Type B pancreatic cell (in vitro differentiated cells): ENCODE measurements around the gene MYOF. TPM values are rescaled to one million over a fixed set of nuclear protein-coding genes. Genes with fewer than 3 reads are reported as not detected.

Experiments used
- DNase-seq: peaks from one replicate; pipeline ENCODE4 v3.0.0; 2021; ENCODE audit warnings: mixed read lengths; ENCODE audit not compliant: unreplicated experiment; ENCODE audit errors: extremely low spot score
- H3K27ac Mint-ChIP-seq: 2 replicates; pipeline ENCODE4 v1.8.0; 2021; ENCODE audit warnings: mild to moderate bottlenecking, mixed read lengths
- H3K27me3 Mint-ChIP-seq: 2 replicates; pipeline ENCODE4 v1.8.0; 2021; ENCODE audit warnings: mixed read lengths
- H3K36me3 Mint-ChIP-seq: 2 replicates; pipeline ENCODE4 v1.8.0; 2021; ENCODE audit warnings: mixed read lengths
- H3K4me1 Mint-ChIP-seq: one replicate; pipeline ENCODE4 v1.8.0; 2021; ENCODE audit warnings: mixed read lengths; ENCODE audit not compliant: unreplicated experiment
- H3K4me3 Mint-ChIP-seq: 2 replicates; pipeline ENCODE4 v1.8.0; 2021; ENCODE audit warnings: mild to moderate bottlenecking, mixed read lengths
- H3K9me3 Mint-ChIP-seq: 2 replicates; pipeline ENCODE4 v1.8.0; 2021; ENCODE audit warnings: mixed read lengths
- CTCF ChIP-seq: fragments of 200-600 bp; sonication (generic); conservative IDR thresholded peaks from 2 replicates; pipeline ENCODE4 v1.5.0; 2021; ENCODE audit warnings: antibody characterized with exemption, mild to moderate bottlenecking
- total RNA-seq: library from RNA; stranded (reverse); gene quantifications from 2 replicates; pipeline ENCODE4 v1.2.1, GENCODE V29; 2021; ENCODE audit warnings: low replicate concordance

The MYOF gene
- total RNA-seq, 1 donor from 2014 or later = 49.4 TPM

GRCh38 chr10:93406364-93407145, 75.6 kb downstream of the MYOF start:
- Mint-ChIP-seq H3K27ac (no peak overlapping the region), H3K4me3 (no peak overlapping the region)

GRCh38 chr10:93404048-93404354, 78.1 kb downstream of the MYOF start:
- TF ChIP-seq CTCF = no peak
- DNase-seq = no peak
- Mint-ChIP-seq H3K36me3 (peaks cover 32% of the 10 kb centered on the region), H3K4me3 (no peak overlapping the region), H3K4me1 (peaks cover 28% of the 10 kb centered on the region), H3K27ac (no peak overlapping the region), H3K9me3 (no peaks in the 10 kb centered on the region), H3K27me3 (no peaks in the 10 kb centered on the region)

More at GRCh38 chr10:93406364-93407145, 75.6 kb downstream of the MYOF start:
- Mint-ChIP-seq H3K27me3 (no peaks in the 10 kb centered on the region), H3K36me3 (peaks cover 35% of the 10 kb centered on the region), H3K9me3 (no peaks in the 10 kb centered on the region), H3K4me1 (peaks cover 19% of the 10 kb centered on the region)
- DNase-seq = no peak
- TF ChIP-seq CTCF = no peak

- H3K27ac Mint-ChIP-seq = no peak overlapping the region
- peaks cover 28% of the 10 kb centered on the region for H3K36me3 Mint-ChIP-seq
- H3K4me1 Mint-ChIP-seq = peaks cover 29% of the 10 kb centered on the region
- no peak for TF ChIP-seq CTCF
- H3K4me3 Mint-ChIP-seq = no peak overlapping the region
- DNase-seq = no peak
- no peaks in the 10 kb centered on the region for H3K9me3 Mint-ChIP-seq
- H3K27me3 Mint-ChIP-seq = no peaks in the 10 kb centered on the region
These were observed 78.7 kb downstream of the MYOF start for GRCh38 chr10:93403152-93404047.

GRCh38 chr10:93402192-93402591, 79.9 kb downstream of the MYOF start:
- no peaks in the 10 kb centered on the region for H3K27me3 Mint-ChIP-seq
- H3K36me3 Mint-ChIP-seq = peaks cover 37% of the 10 kb centered on the region
- no peaks in the 10 kb centered on the region for H3K9me3 Mint-ChIP-seq
- peaks cover 29% of the 10 kb centered on the region for H3K4me1 Mint-ChIP-seq
- no peak overlapping the region for H3K4me3 Mint-ChIP-seq
- no peak for TF ChIP-seq CTCF
- no peak overlapping the region for H3K27ac Mint-ChIP-seq
- no peak for DNase-seq

GRCh38 chr10:93398528-93398927, 83.6 kb downstream of the MYOF start:
- Mint-ChIP-seq H3K36me3 (peaks cover 17% of the 10 kb centered on the region), H3K9me3 (no peaks in the 10 kb centered on the region), H3K4me3 (no peak overlapping the region), H3K27ac (no peak overlapping the region), H3K27me3 (no peaks in the 10 kb centered on the region), H3K4me1 (peaks cover 14% of the 10 kb centered on the region)
- no peak for DNase-seq
- TF ChIP-seq CTCF = no peak
